ENCODE data around the gene DUS2.
A peak's percentile ranks its signal among the peaks of the same experiment; 100 is the strongest.

DNA sequence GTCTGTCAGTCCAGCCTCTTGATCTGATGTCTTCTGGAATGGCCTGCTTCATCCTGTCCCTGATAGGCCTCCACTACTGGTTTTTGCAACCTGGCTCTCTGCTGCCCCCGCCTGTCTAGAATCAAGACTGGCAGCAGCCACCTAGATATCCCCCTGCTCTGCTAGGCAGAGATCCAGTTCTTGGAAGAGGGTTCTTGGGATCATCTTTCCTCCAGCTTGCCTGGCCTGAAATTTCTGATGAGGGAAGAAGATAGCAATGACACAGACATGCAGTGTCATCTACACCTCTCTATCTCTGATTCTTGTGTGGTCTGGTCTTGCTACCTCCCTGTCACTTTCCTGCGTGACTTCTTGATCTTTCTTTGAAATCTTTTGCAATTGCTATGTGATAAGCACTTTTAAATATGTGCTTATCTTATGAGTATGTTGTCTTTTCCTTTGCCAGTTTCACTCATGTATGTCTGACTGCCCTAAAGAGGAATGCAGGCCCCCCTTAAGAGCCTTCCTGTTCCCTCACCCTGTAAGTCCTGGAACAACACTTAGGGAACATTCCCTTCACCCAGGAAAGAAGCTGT lies 41.8 kb downstream of the DUS2 start:
- TF ChIP-seq, protein P1, sequence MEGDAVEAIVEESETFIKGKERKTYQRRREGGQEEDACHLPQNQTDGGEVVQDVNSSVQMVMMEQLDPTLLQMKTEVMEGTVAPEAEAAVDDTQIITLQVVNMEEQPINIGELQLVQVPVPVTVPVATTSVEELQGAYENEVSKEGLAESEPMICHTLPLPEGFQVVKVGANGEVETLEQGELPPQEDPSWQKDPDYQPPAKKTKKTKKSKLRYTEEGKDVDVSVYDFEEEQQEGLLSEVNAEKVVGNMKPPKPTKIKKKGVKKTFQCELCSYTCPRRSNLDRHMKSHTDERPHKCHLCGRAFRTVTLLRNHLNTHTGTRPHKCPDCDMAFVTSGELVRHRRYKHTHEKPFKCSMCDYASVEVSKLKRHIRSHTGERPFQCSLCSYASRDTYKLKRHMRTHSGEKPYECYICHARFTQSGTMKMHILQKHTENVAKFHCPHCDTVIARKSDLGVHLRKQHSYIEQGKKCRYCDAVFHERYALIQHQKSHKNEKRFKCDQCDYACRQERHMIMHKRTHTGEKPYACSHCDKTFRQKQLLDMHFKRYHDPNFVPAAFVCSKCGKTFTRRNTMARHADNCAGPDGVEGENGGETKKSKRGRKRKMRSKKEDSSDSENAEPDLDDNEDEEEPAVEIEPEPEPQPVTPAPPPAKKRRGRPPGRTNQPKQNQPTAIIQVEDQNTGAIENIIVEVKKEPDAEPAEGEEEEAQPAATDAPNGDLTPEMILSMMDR (IDR thresholded peaks at IDR 0.05): peak in 2 of 3 donors; percentile 29 to 52
- TF ChIP-seq POLR2A (IDR thresholded peaks at IDR 0.05): no peak
- no peak for TF ChIP-seq EP300 (IDR thresholded peaks at IDR 0.05)

All from ovary (tissue), 3 donors.